ENCODE measurements around the gene SIPA1.
"Not testable (repeated sequence)": the region's sequence is repeated elsewhere in the genome, so short reads cannot be mapped to it uniquely, and the experiment has no call there.

The SIPA1 gene

DNA sequence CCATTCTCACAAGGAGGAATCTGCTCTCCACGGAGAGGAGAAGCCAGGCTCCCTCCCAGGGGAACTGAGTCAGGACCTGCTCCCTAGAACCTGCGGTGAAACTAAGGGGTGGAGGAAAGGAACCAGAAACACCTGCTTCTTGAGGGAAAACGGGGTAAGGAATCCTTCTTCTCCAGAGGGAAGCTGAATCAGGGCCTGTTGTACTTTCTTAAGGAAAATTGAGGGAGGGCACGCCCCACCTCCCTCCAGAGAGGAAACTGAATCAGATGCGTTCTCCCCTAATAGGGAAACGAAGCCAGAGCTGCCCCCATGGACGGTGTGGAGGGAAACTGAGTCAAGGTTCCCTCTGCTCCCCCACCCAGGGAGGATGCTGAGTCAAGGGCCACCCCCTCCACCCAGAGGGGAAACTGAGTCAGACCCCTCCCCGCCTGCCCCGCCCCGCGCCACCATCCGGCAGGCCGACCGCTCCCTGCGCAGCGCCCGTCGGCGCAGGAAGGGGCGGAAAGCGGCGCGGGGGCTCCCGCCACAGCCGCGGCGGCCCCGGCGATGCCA, 24.4 kb downstream of the SIPA1 start:
- peak; percentile 18 to 54 for DNase-seq (ENCODE audit: low read depth in 2 of 2)
- TF ChIP-seq CTCF (IDR thresholded peaks at IDR 0.05; ENCODE audit: low read depth, low read length), result no peak
- peak overlapping the region; percentile 91 to 94 for H3K4me3 ChIP-seq (replicated peaks in 1 of 2; ENCODE audit: low read depth in 2 of 2, low read length in 2 of 2)

- peak within 1 kb of the TSS; percentile 91 to 94 for H3K4me3 ChIP-seq (replicated peaks in 1 of 2; ENCODE audit: low read depth in 2 of 2, low read length in 2 of 2)
- DNase-seq (ENCODE audit: low read depth in 2 of 2), result peak; percentile 95 to 97
- TF ChIP-seq CTCF (IDR thresholded peaks at IDR 0.05; ENCODE audit: low read depth, low read length), result no peak
Observed at GRCh38 chr11:65662799-65663638, 25.1 kb downstream of the SIPA1 start, which contains the start of gene RELA. RELA (minus strand) TSS chr11:65662916; CDS start chr11:65662832, 84 bp downstream.

DNA sequence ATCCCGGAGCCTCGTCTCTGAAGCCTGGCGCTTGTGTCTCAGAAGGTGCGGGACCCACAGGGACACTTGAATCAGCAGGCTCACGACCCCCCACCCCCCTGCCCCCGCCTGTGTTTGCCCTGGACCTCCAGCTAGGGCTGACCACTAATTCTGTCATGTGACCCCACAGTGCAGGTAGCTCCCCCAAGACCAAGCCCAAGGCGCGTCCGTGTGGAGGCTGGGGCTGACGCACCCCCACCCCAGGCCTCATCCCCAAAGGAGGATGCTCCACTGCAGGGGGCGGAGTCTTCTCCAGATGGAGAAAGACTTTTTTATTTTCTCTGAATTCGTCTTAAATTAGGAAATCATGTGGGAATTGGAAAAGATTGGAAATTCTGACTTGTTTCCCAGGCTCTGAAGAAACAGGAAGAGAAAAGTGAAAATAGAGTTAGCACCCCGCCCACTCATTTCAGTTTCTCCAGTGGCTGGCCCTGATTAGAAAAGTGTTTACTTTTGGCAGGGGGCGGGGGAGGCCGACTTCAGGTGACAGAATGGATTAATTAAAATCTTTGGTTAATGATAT, 25.8 kb downstream of the SIPA1 start:
- H3K4me3 ChIP-seq (replicated peaks in 1 of 2; ENCODE audit: low read depth in 2 of 2, low read length in 2 of 2), result peak overlapping the region; percentile 64 to 94
- peak; percentile 59 to 79 for DNase-seq (ENCODE audit: low read depth in 2 of 2)
- no peak for TF ChIP-seq CTCF (IDR thresholded peaks at IDR 0.05; ENCODE audit: low read depth, low read length)

- TF ChIP-seq CTCF (IDR thresholded peaks at IDR 0.05; ENCODE audit: low read depth, low read length), result no peak
- H3K4me3 ChIP-seq (replicated peaks in 1 of 2; ENCODE audit: low read depth in 2 of 2, low read length in 2 of 2), result no peak overlapping the region
- no peak for DNase-seq (ENCODE audit: low read depth in 2 of 2)
Observed at GRCh38 chr11:65672180-65672860, 34.4 kb downstream of the SIPA1 start.

DNA sequence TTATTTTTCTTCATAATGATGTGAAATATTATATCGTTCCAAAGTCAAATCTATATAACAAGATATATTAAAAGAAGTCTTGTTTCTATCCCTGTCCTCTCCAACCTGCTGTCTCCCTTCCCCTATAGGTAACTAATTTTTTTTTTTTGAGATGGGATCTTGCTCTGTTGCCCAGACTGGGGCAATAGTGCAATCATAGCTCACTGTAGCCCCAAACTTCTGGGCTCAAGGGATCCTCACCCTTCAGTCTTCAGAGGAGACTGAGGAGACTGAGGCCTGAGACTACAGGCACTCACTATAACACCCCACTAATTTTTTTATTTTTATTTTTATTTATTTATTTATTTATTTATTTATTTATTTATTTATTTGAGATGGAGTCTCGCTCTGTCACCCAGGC, 35.1 kb downstream of the SIPA1 start:
- no peak overlapping the region for H3K4me3 ChIP-seq (replicated peaks in 1 of 2; ENCODE audit: low read depth in 2 of 2, low read length in 2 of 2)
- no peak for TF ChIP-seq CTCF (IDR thresholded peaks at IDR 0.05; ENCODE audit: low read depth, low read length)
- no peak for DNase-seq (ENCODE audit: low read depth in 2 of 2)

DNA sequence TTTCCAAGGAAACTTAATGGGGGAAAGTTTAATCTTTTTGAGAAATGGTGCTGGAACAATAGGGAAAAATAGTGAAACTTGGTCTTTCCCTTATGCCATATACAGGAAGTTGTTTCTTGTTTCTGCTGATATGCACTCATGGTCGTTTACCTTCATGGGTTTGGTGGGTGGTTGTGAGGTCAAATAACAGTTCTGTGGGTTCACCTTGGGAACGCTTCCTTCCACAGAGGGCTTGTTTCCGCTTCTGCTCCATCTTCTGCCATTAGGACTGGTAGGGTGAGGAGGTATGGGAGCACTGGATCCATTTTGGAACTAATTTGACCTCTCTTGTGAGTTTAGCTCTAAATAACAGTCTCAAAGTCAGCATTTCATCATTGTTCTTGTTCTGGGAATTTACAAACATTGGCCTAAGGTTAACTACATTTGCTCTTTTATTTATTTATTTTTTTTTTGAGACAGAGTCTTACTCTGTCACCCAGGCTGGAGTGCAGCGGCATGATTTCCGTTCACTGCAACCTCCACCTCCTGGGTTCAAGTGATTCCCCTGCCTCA, 42.4 kb downstream of the SIPA1 start:
- DNase-seq (ENCODE audit: low read depth in 2 of 2), result no peak
- no peak for TF ChIP-seq CTCF (IDR thresholded peaks at IDR 0.05; ENCODE audit: low read depth, low read length)
- no peak overlapping the region for H3K4me3 ChIP-seq (replicated peaks in 1 of 2; ENCODE audit: low read depth in 2 of 2, low read length in 2 of 2)

GRCh38 chr11:65683480-65683879, 45.6 kb downstream of the SIPA1 start:
- DNase-seq (ENCODE audit: low read depth in 2 of 2); H3K4me3 ChIP-seq (replicated peaks in 1 of 2; ENCODE audit: low read depth in 2 of 2, low read length in 2 of 2): not testable (repeated sequence)
